H1 (cell line): ENCODE results near the gene GSTO1. TPM values are rescaled to one million over a fixed set of nuclear protein-coding genes. Genes with fewer than 3 reads are reported as not detected.
A peak's percentile ranks its signal among the peaks of the same experiment; 100 is the strongest.

ENCODE experiments used
- ASH2L ChIP-seq: fragments of 200-600, 300-600 bp; sonication (generic); IDR thresholded peaks from one replicate; pipeline ENCODE4 v1.7.1; 2017; ENCODE audit warnings: low read length
- ATF3 ChIP-seq: IDR thresholded peaks from 2 replicates; pipeline ENCODE4 v1.6.1; 2011; ENCODE audit warnings: low read depth, mild to moderate bottlenecking, low read length; ENCODE audit not compliant: insufficient read depth
- BACH1 ChIP-seq: IDR thresholded peaks from 2 replicates; pipeline ENCODE4 v1.6.1; 2012; ENCODE audit warnings: low read length, improper control_type of control experiment
- BCL11A ChIP-seq, 2 experiments: IDR thresholded peaks; one replicate each; pipeline ENCODE4 v1.6.1; 2011; ENCODE audit warnings: low read depth in 2 of 2, low read length in 2 of 2, mild to moderate bottlenecking in 2 of 2
- BRCA1 ChIP-seq: IDR thresholded peaks from 2 replicates; pipeline ENCODE4 v1.6.1; 2012; ENCODE audit warnings: low read depth, low read length, improper control_type of control experiment
- CBX5 ChIP-seq: fragments of 300-800, 300-1000 bp; sonication (generic); IDR thresholded peaks from 2 replicates; pipeline ENCODE4 v1.7.1; 2016; ENCODE audit warnings: antibody characterized with exemption, low read length, low read depth
- CBX8 ChIP-seq: fragments of 300-800, 300-1000 bp; sonication (generic); IDR thresholded peaks from 2 replicates; pipeline ENCODE4 v1.7.1; 2016; ENCODE audit warnings: low read depth, low read length, borderline replicate concordance
- CEBPB ChIP-seq: IDR thresholded peaks from 2 replicates; pipeline ENCODE4 v1.6.1; 2012; ENCODE audit warnings: low read depth, low read length
- CHD2 ChIP-seq: IDR thresholded peaks from 2 replicates; pipeline ENCODE4 v1.6.1; 2012; ENCODE audit warnings: low read length, improper control_type of control experiment
- CREB1 ChIP-seq: IDR thresholded peaks from 2 replicates; pipeline ENCODE4 v1.6.1; 2012; ENCODE audit warnings: inconsistent platforms
- FOSL1 ChIP-seq: IDR thresholded peaks from 2 replicates; pipeline ENCODE4 v1.6.1; 2011; ENCODE audit warnings: mild to moderate bottlenecking, low read depth, low read length, moderate library complexity; ENCODE audit not compliant: insufficient read depth
- HDAC2 ChIP-seq, 2 experiments: fragments of 300-600 bp in 1 of 2; sonication (generic) in 1 of 2; IDR thresholded peaks; 2 replicates each; pipeline ENCODE4 v1.6.1; 2011 to 2012; ENCODE audit warnings: low read depth in 2 of 2, low read length in 2 of 2, mild to moderate bottlenecking in 2 of 2, moderate library complexity in 2 of 2, borderline replicate concordance in 1 of 2, inconsistent platforms in 1 of 2
- NRF1 ChIP-seq: IDR thresholded peaks from 2 replicates; pipeline ENCODE4 v1.6.1; 2011; ENCODE audit warnings: mild to moderate bottlenecking, low read depth, low read length, improper control_type of control experiment
- PHF8 ChIP-seq: fragments of 200-600 bp; sonication (generic); conservative IDR thresholded peaks from 2 replicates; pipeline ENCODE4 v1.7.1; 2012; ENCODE audit warnings: low read depth, mild to moderate bottlenecking, inconsistent platforms, low read length, moderate library complexity
- RFX5 ChIP-seq: IDR thresholded peaks from 2 replicates; pipeline ENCODE4 v1.6.1; 2011; ENCODE audit warnings: low read depth, low read length, improper control_type of control experiment, borderline replicate concordance
- RXRA ChIP-seq: IDR thresholded peaks from 2 replicates; pipeline ENCODE4 v1.6.1; 2011; ENCODE audit warnings: low read depth, mild to moderate bottlenecking, low read length, moderate library complexity; ENCODE audit not compliant: insufficient read depth
- SAP30 ChIP-seq: fragments of 300-600 bp; sonication (generic); IDR thresholded peaks from 2 replicates; pipeline ENCODE4 v1.7.1; 2012; ENCODE audit warnings: low read length, moderate library complexity, mild to moderate bottlenecking, inconsistent platforms; ENCODE audit not compliant: insufficient read depth, insufficient replicate concordance
- SIN3A ChIP-seq, 2 experiments: IDR thresholded peaks in 1 of 2; conservative IDR thresholded peaks in 1 of 2; 2 replicates each; pipeline ENCODE4 v1.6.1; 2011 to 2012; ENCODE audit warnings: low read length in 2 of 2, improper control_type of control experiment in 1 of 2, low read depth in 1 of 2, mild to moderate bottlenecking in 1 of 2
- SIRT6 ChIP-seq: IDR thresholded peaks from one replicate; pipeline ENCODE4 v1.7.1; 2012; ENCODE audit warnings: low read length, inconsistent platforms
- SIX5 ChIP-seq: IDR thresholded peaks from 2 replicates; pipeline ENCODE4 v1.6.1; 2011; ENCODE audit warnings: mild to moderate bottlenecking, low read depth, low read length
- TBP ChIP-seq: IDR thresholded peaks from 2 replicates; pipeline ENCODE4 v1.6.1; 2011; ENCODE audit warnings: low read depth, low read length, improper control_type of control experiment
- TEAD4 ChIP-seq: IDR thresholded peaks from 2 replicates; pipeline ENCODE4 v1.6.1; 2012; ENCODE audit warnings: low read depth, low read length, inconsistent platforms, mixed read lengths
- YY1 ChIP-seq: IDR thresholded peaks from 2 replicates; pipeline ENCODE4 v1.6.1; 2011; ENCODE audit warnings: low read depth, mild to moderate bottlenecking, low read length
- polyA plus RNA-seq, 7 experiments: library from polyadenylated mRNA; depleted of rRNA in 3 of 7; stranded (reverse) in 5 of 7; unstranded in 2 of 7; fragments of >200 nt in 5 of 7; fragments of 200-250 nt in 2 of 7; gene quantifications; 1 replicate in 5 of 7; 2 replicates in 1 of 7; 4 replicates in 1 of 7; pipeline versions ENCODE4 v1.2.1 to v1.2.3, GENCODE V29; 2011 to 2013; ENCODE audit warnings: missing spikeins in 2 of 7, mixed read lengths in 2 of 7
- total RNA-seq: library from RNA; stranded (reverse); fragmentation: NEBNext Ultra II Directional; extraction: Animal tissue kit (Norgen Biotek cat#: 25700); gene quantifications from 2 replicates; pipeline ENCODE4 v1.2.1, GENCODE V29; 2021

GSTO1 gene
- total and polyA plus RNA-seq, 2 of the 8 experiments (the other 6 are each of a cell fraction or from before 2014, with no cell fraction given): 22.4 to 32.5 TPM

DNA sequence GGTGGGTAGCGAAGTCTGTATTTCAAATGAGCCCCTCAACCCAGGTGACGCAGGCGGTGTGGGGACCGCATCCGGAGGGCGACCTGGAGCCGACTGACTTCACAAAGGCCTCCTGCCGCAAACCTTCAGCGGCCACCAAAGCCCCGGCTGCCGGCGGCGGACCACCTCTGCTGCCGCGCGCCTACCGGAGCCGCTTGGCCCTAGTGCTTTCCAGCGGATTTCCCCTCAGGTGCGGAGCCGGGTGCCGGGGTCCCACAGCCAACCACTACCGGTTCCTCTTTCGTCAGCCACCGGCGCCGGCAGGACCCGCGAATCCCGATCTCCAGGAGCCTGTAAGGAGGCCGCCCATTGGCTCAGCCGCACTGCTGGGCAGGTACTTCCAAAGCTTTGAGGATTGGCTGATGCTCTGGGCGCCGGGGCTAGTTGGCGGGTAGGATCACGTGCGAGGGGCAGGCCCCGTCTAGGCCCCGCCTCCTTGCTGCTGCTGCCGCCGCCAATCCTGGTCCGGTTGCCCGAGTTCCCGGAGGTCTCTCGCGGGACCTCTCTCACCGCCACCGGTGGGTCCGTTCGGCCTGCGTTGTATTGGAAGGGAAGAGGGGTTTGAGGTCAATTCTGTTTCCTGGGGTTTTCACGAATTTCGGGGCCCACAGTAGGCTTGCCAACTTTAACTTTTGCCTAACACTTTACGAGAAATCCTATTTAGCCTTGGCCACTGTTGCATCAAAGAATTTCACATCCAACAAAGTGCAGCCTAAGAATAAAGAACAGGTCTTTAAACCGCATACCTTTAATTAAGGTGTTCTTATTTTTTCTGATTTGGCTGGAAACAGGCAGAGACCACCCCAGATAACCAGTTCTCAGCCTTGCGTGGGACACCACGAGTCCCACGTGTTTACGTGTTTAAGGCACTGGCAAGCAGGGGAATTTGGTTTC, 14.3 kb downstream of the GSTO1 start, which contains the start of gene GSTO2 (continued):
- no peak for TF ChIP-seq TEAD4
- TF ChIP-seq HDAC2 (IDR thresholded peaks at IDR 0.05; ENCODE audit: borderline replicate concordance in 1 of 2, low read depth in 2 of 2, low read length in 2 of 2): 0 out of 4 replicates have a peak, but pooled peaks of 1 of the 2 experiments have one; percentile 36
- no peak for TF ChIP-seq SAP30
- no peak for TF ChIP-seq CEBPB
- TF ChIP-seq FOSL1: no peak
- no peak for TF ChIP-seq BCL11A (IDR thresholded peaks at IDR 0.05; ENCODE audit: low read depth in 2 of 2, low read length in 2 of 2)
- TF ChIP-seq PHF8: peak; percentile 96
- TF ChIP-seq BACH1: no peak
- TF ChIP-seq ATF3: no peak
- TF ChIP-seq NRF1: no peak
- no peak for TF ChIP-seq CBX8
- TF ChIP-seq CBX5: no peak
- TF ChIP-seq BRCA1: peak; percentile 79
- no peak for TF ChIP-seq RXRA
- peak; percentile 95 for TF ChIP-seq CHD2
- 0 out of 2 replicates have a peak, but pooled peaks have one; percentile 26 for TF ChIP-seq YY1
- peak; percentile 91 for TF ChIP-seq TBP
- no peak for TF ChIP-seq SIRT6
- peak; percentile 89 for TF ChIP-seq CREB1
- TF ChIP-seq RFX5: no peak
- TF ChIP-seq SIN3A (conservative IDR thresholded peaks at IDR 0.05 in 1 of 2, IDR thresholded peaks at IDR 0.05 in 1 of 2; ENCODE audit: low read depth in 1 of 2, low read length in 2 of 2): no peak
- no peak for TF ChIP-seq SIX5
- TF ChIP-seq ASH2L: peak; percentile 83
